Measurements from ENCODE around the gene WNT9B.

Gene WNT9B

DNA sequence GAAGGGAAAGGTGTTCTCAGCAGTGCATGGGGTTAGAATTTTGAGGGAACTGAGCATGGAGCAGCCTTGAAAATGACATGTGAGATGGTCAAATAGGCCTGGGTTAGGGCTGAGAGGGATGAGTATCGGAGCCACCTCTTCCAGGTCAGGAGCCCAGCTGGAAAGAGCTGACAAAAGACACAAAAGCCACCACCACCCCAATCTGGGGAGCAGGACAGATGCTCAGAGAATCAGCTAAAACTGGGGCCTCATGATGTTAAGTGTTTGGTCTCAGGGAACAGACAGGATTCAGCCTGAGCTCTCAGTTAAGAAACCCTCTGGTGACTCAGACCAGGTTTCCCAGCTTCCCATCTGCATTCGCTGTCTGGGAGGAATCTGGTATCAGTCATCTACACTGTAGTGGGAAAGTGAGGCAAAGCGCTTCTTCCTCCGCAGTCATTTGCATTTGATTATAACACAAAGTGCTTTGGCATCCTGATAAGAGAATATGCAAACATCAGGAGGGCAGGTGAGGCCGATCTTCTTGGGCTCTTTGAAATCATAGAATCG lies 2.6 kb downstream of the WNT9B start:
- H3K4me3 ChIP-seq (ENCODE audit: low read depth in 1 of 2, low read length in 1 of 2), result no peak overlapping the region
- TF ChIP-seq, protein P1, sequence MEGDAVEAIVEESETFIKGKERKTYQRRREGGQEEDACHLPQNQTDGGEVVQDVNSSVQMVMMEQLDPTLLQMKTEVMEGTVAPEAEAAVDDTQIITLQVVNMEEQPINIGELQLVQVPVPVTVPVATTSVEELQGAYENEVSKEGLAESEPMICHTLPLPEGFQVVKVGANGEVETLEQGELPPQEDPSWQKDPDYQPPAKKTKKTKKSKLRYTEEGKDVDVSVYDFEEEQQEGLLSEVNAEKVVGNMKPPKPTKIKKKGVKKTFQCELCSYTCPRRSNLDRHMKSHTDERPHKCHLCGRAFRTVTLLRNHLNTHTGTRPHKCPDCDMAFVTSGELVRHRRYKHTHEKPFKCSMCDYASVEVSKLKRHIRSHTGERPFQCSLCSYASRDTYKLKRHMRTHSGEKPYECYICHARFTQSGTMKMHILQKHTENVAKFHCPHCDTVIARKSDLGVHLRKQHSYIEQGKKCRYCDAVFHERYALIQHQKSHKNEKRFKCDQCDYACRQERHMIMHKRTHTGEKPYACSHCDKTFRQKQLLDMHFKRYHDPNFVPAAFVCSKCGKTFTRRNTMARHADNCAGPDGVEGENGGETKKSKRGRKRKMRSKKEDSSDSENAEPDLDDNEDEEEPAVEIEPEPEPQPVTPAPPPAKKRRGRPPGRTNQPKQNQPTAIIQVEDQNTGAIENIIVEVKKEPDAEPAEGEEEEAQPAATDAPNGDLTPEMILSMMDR (IDR thresholded peaks at IDR 0.05), result no peak
- no peak overlapping the region for H3K27ac ChIP-seq
- no peaks in the 10 kb centered on the region for H3K36me3 ChIP-seq
- H3K9me3 ChIP-seq, result no peaks in the 10 kb centered on the region
- H3K4me1 ChIP-seq (ENCODE audit: control insufficient read depth in 1 of 2, insufficient read depth in 1 of 2, low read depth in 1 of 2, low read length in 1 of 2), result no peaks in the 10 kb centered on the region
- H3K27me3 ChIP-seq, result peaks cover 89% of the 10 kb centered on the region

- Histone ChIP-seq H3K27me3 (peaks cover 83% of the 10 kb centered on the region), H3K4me3 (ENCODE audit: low read depth in 1 of 2, low read length in 1 of 2) (no peak overlapping the region), H3K36me3 (no peaks in the 10 kb centered on the region), H3K9me3 (no peaks in the 10 kb centered on the region), H3K27ac (no peak overlapping the region), H3K4me1 (ENCODE audit: control insufficient read depth in 1 of 2, insufficient read depth in 1 of 2, low read depth in 1 of 2, low read length in 1 of 2) (no peaks in the 10 kb centered on the region)
- TF ChIP-seq, protein P1 (IDR thresholded peaks at IDR 0.05), result no peak
Measured at GRCh38 chr17:46854515-46854914, 3.1 kb downstream of the WNT9B start.

GRCh38 chr17:46854948-46855347 lies 3.6 kb downstream of the WNT9B start:
- Histone ChIP-seq H3K36me3 (no peaks in the 10 kb centered on the region), H3K27me3 (peaks cover 79% of the 10 kb centered on the region), H3K4me1 (ENCODE audit: control insufficient read depth in 1 of 2, insufficient read depth in 1 of 2, low read depth in 1 of 2, low read length in 1 of 2) (no peaks in the 10 kb centered on the region), H3K4me3 (ENCODE audit: low read depth in 1 of 2, low read length in 1 of 2) (no peak overlapping the region), H3K27ac (no peak overlapping the region), H3K9me3 (no peaks in the 10 kb centered on the region)
- TF ChIP-seq, protein P1 (IDR thresholded peaks at IDR 0.05), result no peak

DNA sequence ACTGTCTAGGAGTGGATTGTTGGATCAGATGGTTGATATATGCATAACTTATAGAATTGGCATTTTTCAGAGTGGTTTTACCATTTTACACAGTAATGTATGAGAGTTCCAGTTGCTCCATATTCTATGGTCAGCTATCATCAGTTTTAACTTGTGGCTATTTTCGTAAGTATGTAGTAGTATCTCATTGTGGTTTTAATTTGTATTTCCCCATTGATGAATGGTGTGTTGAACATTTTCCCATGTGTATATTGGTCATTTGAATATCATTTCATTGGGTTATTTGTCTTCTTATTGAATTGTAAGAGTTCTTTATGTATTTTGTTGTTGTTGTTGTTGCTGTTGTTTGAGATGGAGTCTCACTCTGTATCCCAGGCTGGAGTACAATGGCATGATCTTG lies 6.2 kb downstream of the WNT9B start:
- Histone ChIP-seq H3K36me3 (no peaks in the 10 kb centered on the region), H3K4me3 (ENCODE audit: low read depth in 1 of 2, low read length in 1 of 2) (no peak overlapping the region), H3K9me3 (no peaks in the 10 kb centered on the region), H3K27me3 (peaks cover 54% of the 10 kb centered on the region), H3K4me1 (ENCODE audit: control insufficient read depth in 1 of 2, insufficient read depth in 1 of 2, low read depth in 1 of 2, low read length in 1 of 2) (no peaks in the 10 kb centered on the region), H3K27ac (no peak overlapping the region)
- TF ChIP-seq, protein P1 (IDR thresholded peaks at IDR 0.05), result no peak

- TF ChIP-seq, protein P1 (IDR thresholded peaks at IDR 0.05), result no peak
- no peaks in the 10 kb centered on the region for H3K4me1 ChIP-seq (ENCODE audit: control insufficient read depth in 1 of 2, insufficient read depth in 1 of 2, low read depth in 1 of 2, low read length in 1 of 2)
- H3K9me3 ChIP-seq, result no peaks in the 10 kb centered on the region
- no peaks in the 10 kb centered on the region for H3K36me3 ChIP-seq
- no peak overlapping the region for H3K4me3 ChIP-seq (ENCODE audit: low read depth in 1 of 2, low read length in 1 of 2)
- no peak overlapping the region for H3K27ac ChIP-seq
- peaks cover 52% of the 10 kb centered on the region for H3K27me3 ChIP-seq
Measured at GRCh38 chr17:46859996-46860395, 8.6 kb downstream of the WNT9B start.

- Histone ChIP-seq H3K27me3 (peaks cover 44% of the 10 kb centered on the region), H3K4me3 (ENCODE audit: low read depth in 1 of 2, low read length in 1 of 2) (no peak overlapping the region), H3K36me3 (no peaks in the 10 kb centered on the region), H3K9me3 (no peaks in the 10 kb centered on the region), H3K4me1 (ENCODE audit: control insufficient read depth in 1 of 2, insufficient read depth in 1 of 2, low read depth in 1 of 2, low read length in 1 of 2) (no peaks in the 10 kb centered on the region), H3K27ac (no peak overlapping the region)
- TF ChIP-seq, protein P1 (IDR thresholded peaks at IDR 0.05), result no peak
Measured at GRCh38 chr17:46862949-46863348, 11.6 kb downstream of the WNT9B start.

Data from neutrophil (primary cell).